ENCODE data around the gene PRPF18. TPM values are rescaled to one million over a fixed set of nuclear protein-coding genes. Genes with fewer than 3 reads are reported as not detected.

Gene PRPF18
- total and polyA plus RNA-seq, 2 donors (not counting 1 experiment from before 2014, with no cell fraction given) = 12.2 to 28.9 TPM

GRCh38 chr10:13669901-13670300 lies 83.1 kb downstream of the PRPF18 start:
- H3K4me3 ChIP-seq (ENCODE audit: control extremely low read depth in 1 of 5, extremely low read depth in 1 of 5, insufficient read depth in 1 of 5, low read depth in 2 of 5, low read length in 4 of 5) = no peak overlapping the region
- H3K4me1 Mint-ChIP-seq = no peaks in the 10 kb centered on the region
- H3K9me3 ChIP-seq (ENCODE audit: control extremely low read depth in 1 of 3, control insufficient read depth in 2 of 3, insufficient read depth in 1 of 3, low read length in 2 of 3) = no peaks in the 10 kb centered on the region
- no peak overlapping the region for H3K27ac Mint-ChIP-seq
- 94% methylated on average over 12 of the region's 12 CpGs for WGBS (ENCODE audit: insufficient coverage)
- H3K79me2 ChIP-seq (ENCODE audit: control insufficient read depth, insufficient read depth, low read length) = no peaks in the 10 kb centered on the region
- TF ChIP-seq EZH2 (IDR thresholded peaks at IDR 0.05; ENCODE audit: borderline replicate concordance, insufficient read depth, low read depth, low read length, poor library complexity, severe bottlenecking) (no peak), CTCF (IDR thresholded peaks at IDR 0.05) (no peak)
- H3K9me3 Mint-ChIP-seq (ENCODE audit: insufficient read depth) = no peaks in the 10 kb centered on the region
- H4K20me1 ChIP-seq (ENCODE audit: control insufficient read depth, insufficient read depth, low read length, poor library complexity, severe bottlenecking) = no peaks in the 10 kb centered on the region
- no peak overlapping the region for H2AFZ ChIP-seq (ENCODE audit: insufficient read depth, low read depth, low read length, poor library complexity, severe bottlenecking)
- intact Hi-C loops (cut with micrococcal nuclease) = no loop called here
- peaks cover 3% of the 10 kb centered on the region for H3K27me3 Mint-ChIP-seq
- DNase-seq = no peak
- ATAC-seq (ENCODE audit: low read depth) = no peak
- H3K9ac ChIP-seq (ENCODE audit: low read length) = no peak overlapping the region
- ChIA-PET CTCF (no interaction called here), POLR2A (no interaction called here)
- no peak overlapping the region for H3K4me3 Mint-ChIP-seq
- H3K4me2 ChIP-seq (replicated peaks; ENCODE audit: low read depth, low read length, poor library complexity, severe bottlenecking) = no peak overlapping the region
- no peaks in the 10 kb centered on the region for H3K27me3 ChIP-seq (replicated peaks in 1 of 4; ENCODE audit: control extremely low read depth in 1 of 4, control insufficient read depth in 3 of 4, insufficient read depth in 4 of 4, low read length in 3 of 4)
- H3K4me1 ChIP-seq (ENCODE audit: control insufficient read depth in 2 of 2, insufficient read depth in 2 of 2, low read length in 2 of 2) = no peaks in the 10 kb centered on the region
- H3K36me3 ChIP-seq (replicated peaks in 1 of 2; ENCODE audit: control extremely low read depth in 1 of 2, control insufficient read depth in 1 of 2, extremely low read depth in 1 of 2, insufficient read depth in 2 of 2, low read length in 1 of 2) = no peaks in the 10 kb centered on the region
- H3K27ac ChIP-seq (ENCODE audit: low read length in 2 of 2) = no peak overlapping the region

- no peaks in the 10 kb centered on the region for H3K79me2 ChIP-seq (ENCODE audit: control insufficient read depth, insufficient read depth, low read length)
- TF ChIP-seq CTCF (IDR thresholded peaks at IDR 0.05) (no peak), EZH2 (IDR thresholded peaks at IDR 0.05; ENCODE audit: borderline replicate concordance, insufficient read depth, low read depth, low read length, poor library complexity, severe bottlenecking) (no peak)
- no peak overlapping the region for H3K9ac ChIP-seq (ENCODE audit: low read length)
- Mint-ChIP-seq H3K27me3 (peaks cover 3% of the 10 kb centered on the region), H3K4me1 (no peaks in the 10 kb centered on the region), H3K9me3 (ENCODE audit: insufficient read depth) (no peaks in the 10 kb centered on the region), H3K4me3 (no peak overlapping the region), H3K27ac (no peak overlapping the region)
- no peak for ATAC-seq (ENCODE audit: low read depth)
- CTCF ChIA-PET = no interaction called here
- no peak for DNase-seq
- POLR2A ChIA-PET = no interaction called here
- no peaks in the 10 kb centered on the region for H3K4me1 ChIP-seq (ENCODE audit: control insufficient read depth in 2 of 2, insufficient read depth in 2 of 2, low read length in 2 of 2)
- intact Hi-C loops (cut with micrococcal nuclease) = no loop called here
- no peak overlapping the region for H3K4me3 ChIP-seq (ENCODE audit: control extremely low read depth in 1 of 5, extremely low read depth in 1 of 5, insufficient read depth in 1 of 5, low read depth in 2 of 5, low read length in 4 of 5)
- no peaks in the 10 kb centered on the region for H3K27me3 ChIP-seq (replicated peaks in 1 of 4; ENCODE audit: control extremely low read depth in 1 of 4, control insufficient read depth in 3 of 4, insufficient read depth in 4 of 4, low read length in 3 of 4)
- H3K4me2 ChIP-seq (replicated peaks; ENCODE audit: low read depth, low read length, poor library complexity, severe bottlenecking) = no peak overlapping the region
- no peaks in the 10 kb centered on the region for H3K36me3 ChIP-seq (replicated peaks in 1 of 2; ENCODE audit: control extremely low read depth in 1 of 2, control insufficient read depth in 1 of 2, extremely low read depth in 1 of 2, insufficient read depth in 2 of 2, low read length in 1 of 2)
- H3K9me3 ChIP-seq (ENCODE audit: control extremely low read depth in 1 of 3, control insufficient read depth in 2 of 3, insufficient read depth in 1 of 3, low read length in 2 of 3) = no peaks in the 10 kb centered on the region
- no peak overlapping the region for H2AFZ ChIP-seq (ENCODE audit: insufficient read depth, low read depth, low read length, poor library complexity, severe bottlenecking)
- whole genome bisulfite sequencing (ENCODE audit: insufficient coverage) = 98% methylated on average over 6 of the region's 10 CpGs
- H4K20me1 ChIP-seq (ENCODE audit: control insufficient read depth, insufficient read depth, low read length, poor library complexity, severe bottlenecking) = no peaks in the 10 kb centered on the region
- H3K27ac ChIP-seq (ENCODE audit: low read length in 2 of 2) = no peak overlapping the region
Measured at GRCh38 chr10:13670311-13670710, 83.5 kb downstream of the PRPF18 start.
